Lung (tissue), 12 donors: ENCODE measurements around the gene CD300LB. TPM values are rescaled to one million over a fixed set of nuclear protein-coding genes. Genes with fewer than 3 reads are reported as not detected.

ENCODE experiments used
- ATAC-seq: fragments of 200-7000 bp; cut with Tn5 transposase; one replicate; pipeline ENCODE4 v1.9.1; 2020; ENCODE audit warnings: moderate number of reproducible peaks; ENCODE audit not compliant: insufficient read depth, low FRiP score
- DNase-seq, 3 donors: peaks; one replicate each; pipeline ENCODE4 v3.0.0-alpha.2; 2013 to 2017
- H3K27ac ChIP-seq, 2 donors: one replicate each; pipeline ENCODE4 v1.5.1; 2013; ENCODE audit warnings: mild to moderate bottlenecking in 2 of 2, moderate library complexity in 2 of 2, control low read depth in 1 of 2, inconsistent platforms in 1 of 2, low read depth in 1 of 2, low read length in 1 of 2
- H3K27me3 ChIP-seq, 3 donors: one replicate each; pipeline ENCODE4 v1.5.1; 2013; ENCODE audit warnings: low read length in 2 of 3; ENCODE audit not compliant: control insufficient read depth in 3 of 3, insufficient read depth in 3 of 3
- H3K36me3 ChIP-seq, 4 donors: one replicate each; pipeline ENCODE4 v1.5.1; 2013; ENCODE audit warnings: low read length in 4 of 4, mild to moderate bottlenecking in 1 of 4, moderate library complexity in 1 of 4; ENCODE audit not compliant: control insufficient read depth in 4 of 4, insufficient read depth in 4 of 4
- H3K4me1 ChIP-seq, 5 donors: one replicate each; pipeline ENCODE4 v1.5.1; 2013; ENCODE audit warnings: low read length in 5 of 5, mild to moderate bottlenecking in 2 of 5, moderate library complexity in 1 of 5; ENCODE audit not compliant: control insufficient read depth in 5 of 5, insufficient read depth in 5 of 5
- H3K4me3 ChIP-seq: one replicate; pipeline ENCODE4 v1.5.1; 2013; ENCODE audit warnings: mild to moderate bottlenecking, control low read depth, moderate library complexity
- H3K9ac ChIP-seq, 2 donors: one replicate each; pipeline ENCODE4 v1.5.1; 2013; ENCODE audit warnings: low read length in 2 of 2, control low read depth in 1 of 2; ENCODE audit not compliant: insufficient read depth in 1 of 2
- H3K9me3 ChIP-seq, 4 donors: one replicate each; pipeline ENCODE4 v1.5.1; 2013; ENCODE audit warnings: low read length in 3 of 4, mild to moderate bottlenecking in 1 of 4, moderate library complexity in 1 of 4; ENCODE audit not compliant: control insufficient read depth in 4 of 4, insufficient read depth in 3 of 4
- CTCF ChIP-seq: IDR thresholded peaks from 2 replicates; pipeline ENCODE4 v1.5.1; 2012; ENCODE audit warnings: mild to moderate bottlenecking; ENCODE audit errors: control extremely low read depth, extremely low read depth
- WGBS, 2 donors: extraction: QIAGEN DNeasy Blood & Tissue Kit; methylation state at CpG; one replicate each; pipeline ENCODE4 v1.1.7; 2013; 5-methylcytosine and 5-hydroxymethylcytosine counted together
- polyA plus RNA-seq, 2 donors: library from polyadenylated mRNA; stranded (reverse); fragments of 200-250 nt; gene quantifications; one replicate each; pipeline ENCODE4 v1.2.1, GENCODE V29; 2013
- total RNA-seq, 2 donors: library from RNA; depleted of rRNA in 1 of 2; stranded (reverse); fragments of >200 nt in 1 of 2; gene quantifications; one replicate each; pipeline ENCODE4 v1.2.1, GENCODE V29; 2014 to 2021
- donor health status: control.
- donor health status: control.
- donor health status: Bipolar disorder and iron deficiency.
- donor health status: healthy.
- donor health status: DM: yes; HTN: yes; CAD: no.

The CD300LB gene
- total and polyA plus RNA-seq, 4 donors, result 0.82 to 1.8 (median 1.3) TPM

DNA sequence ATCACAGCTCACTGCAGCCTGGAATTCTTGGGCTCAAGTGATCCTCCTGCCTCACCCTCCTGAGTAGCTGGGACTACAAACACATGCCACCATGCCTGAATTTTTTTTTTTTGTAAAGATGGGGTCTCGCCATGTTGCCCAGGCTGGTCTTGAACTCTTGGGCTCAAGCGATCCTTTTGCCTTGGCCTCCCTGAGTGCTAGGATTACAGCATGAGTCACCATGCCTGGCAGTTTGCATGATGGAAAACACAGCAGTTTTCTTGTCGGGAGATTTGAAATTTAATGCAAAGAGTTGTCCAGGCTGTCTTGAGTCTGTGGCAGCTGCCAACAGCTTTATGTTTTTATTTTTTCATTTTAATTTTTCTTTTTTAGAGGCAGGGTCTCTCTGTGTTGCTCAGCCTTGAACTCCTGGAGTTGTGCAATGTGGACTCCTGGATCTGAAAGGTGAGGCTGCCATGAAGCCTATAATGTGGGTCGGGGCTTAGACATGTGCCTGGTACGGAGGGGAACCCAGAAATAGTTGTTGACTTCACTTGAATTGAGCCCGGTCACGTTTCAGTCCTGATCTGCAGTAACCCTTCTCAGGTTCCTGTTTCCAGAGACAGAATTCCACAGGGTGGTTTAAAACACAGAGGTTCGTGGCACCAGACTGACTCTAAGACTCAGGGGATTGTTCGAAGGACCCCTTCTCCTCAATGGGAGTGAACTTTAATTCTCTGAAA, 46.1 kb downstream of the CD300LB start:
- DNase-seq (no peak), ATAC-seq (no peak)
- peaks cover 0 to 6% (median 0%) of the 10 kb centered on the region in 3 donors for H3K27me3 ChIP-seq
- no peak overlapping the region for H3K27ac ChIP-seq
- H3K36me3 ChIP-seq, result no peaks in the 10 kb centered on the region
- 75 to 86% methylated on average over 9 of the region's 9 CpGs for WGBS, 2 donors
- H3K4me1 ChIP-seq, result no peaks in the 10 kb centered on the region
- H3K9me3 ChIP-seq, result no peaks in the 10 kb centered on the region
- H3K4me3 ChIP-seq, result no peak overlapping the region
- H3K9ac ChIP-seq, result no peak overlapping the region
- TF ChIP-seq CTCF, result no peak

- 53 to 76% methylated on average over 9 of the region's 9 CpGs for WGBS, 2 donors
- no peaks in the 10 kb centered on the region for H3K36me3 ChIP-seq
Observed at GRCh38 chr17:74484066-74484465, 47.2 kb downstream of the CD300LB start.

DNA sequence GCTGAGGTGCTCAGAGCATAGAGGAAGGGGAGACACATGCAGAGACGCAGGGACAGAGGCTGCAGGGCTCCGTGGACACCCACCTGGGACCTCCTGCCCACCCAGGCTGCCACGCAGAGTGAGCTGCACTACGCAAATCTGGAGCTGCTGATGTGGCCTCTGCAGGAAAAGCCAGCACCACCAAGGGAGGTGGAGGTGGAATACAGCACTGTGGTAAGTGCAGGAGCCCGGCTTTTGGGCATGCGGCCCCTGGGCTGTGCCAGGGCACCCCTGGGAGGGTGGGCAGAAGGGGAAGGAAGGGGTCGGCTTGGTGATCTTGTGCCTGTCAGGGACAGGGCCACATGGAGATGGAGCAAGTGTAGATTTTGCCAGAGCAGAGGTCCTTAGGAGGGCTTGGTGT, 49.7 kb downstream of the CD300LB start:
- no peak for ATAC-seq
- no peaks in the 10 kb centered on the region for H3K4me1 ChIP-seq
- no peaks in the 10 kb centered on the region for H3K36me3 ChIP-seq
- H3K4me3 ChIP-seq, result no peak overlapping the region
- WGBS, 2 donors, result 82 to 86% methylated on average over 7 of the region's 7 CpGs
- H3K9ac ChIP-seq, result no peak overlapping the region
- TF ChIP-seq CTCF, result no peak
- no peaks in the 10 kb centered on the region for H3K9me3 ChIP-seq
- H3K27ac ChIP-seq, result no peak overlapping the region
- H3K27me3 ChIP-seq, result peaks cover 3 to 6% (median 3%) of the 10 kb centered on the region in 3 donors
- DNase-seq, result no peak

More at GRCh38 chr17:74484066-74484465, 47.2 kb downstream of the CD300LB start:
- H3K27me3 ChIP-seq, result peaks cover 0 to 6% (median 0%) of the 10 kb centered on the region in 3 donors
- H3K27ac ChIP-seq, result no peak overlapping the region
- DNase-seq, result no peak
- no peak overlapping the region for H3K4me3 ChIP-seq
- H3K9ac ChIP-seq, result no peak overlapping the region
- H3K4me1 ChIP-seq, result no peaks in the 10 kb centered on the region
- no peak for ATAC-seq
- no peak for TF ChIP-seq CTCF
- H3K9me3 ChIP-seq, result no peaks in the 10 kb centered on the region
